KMS-11 (cell line): ENCODE data around the gene DNPH1.

Experiments
- H2AFZ ChIP-seq: fragments of 200-600 bp; sonication (generic); 2 replicates; pipeline ENCODE4 v1.6.1; 2016; ENCODE audit warnings: antibody characterized with exemption, mixed run types, low read depth
- H3K27ac ChIP-seq: fragments of 200-600 bp; sonication (generic); 2 replicates; pipeline ENCODE4 v1.6.1; 2016; ENCODE audit warnings: mild to moderate bottlenecking, mixed run types
- H3K27me3 ChIP-seq: fragments of 200-600 bp; sonication (generic); 2 replicates; pipeline ENCODE4 v1.6.1; 2017; ENCODE audit warnings: mild to moderate bottlenecking, low read depth, mixed run types, moderate library complexity; ENCODE audit not compliant: insufficient read depth
- H3K36me3 ChIP-seq: fragments of 200-600 bp; sonication (generic); 2 replicates; pipeline ENCODE4 v1.6.1; 2017; ENCODE audit warnings: mild to moderate bottlenecking, mixed run types; ENCODE audit not compliant: insufficient read depth
- H3K4me1 ChIP-seq: fragments of 200-600 bp; sonication (generic); 2 replicates; pipeline ENCODE4 v1.6.1; 2016; ENCODE audit warnings: mild to moderate bottlenecking, low read depth, mixed run types; ENCODE audit not compliant: poor library complexity, severe bottlenecking
- H3K4me2 ChIP-seq: fragments of 200-600 bp; sonication (generic); 2 replicates; pipeline ENCODE4 v1.7.0; 2016; ENCODE audit warnings: mild to moderate bottlenecking, mixed run types
- H3K4me3 ChIP-seq: fragments of 200-600 bp; sonication (generic); IDR thresholded peaks from 2 replicates; pipeline ENCODE4 v1.6.1; 2017; ENCODE audit warnings: low read depth, low read length, mixed read lengths; ENCODE audit not compliant: insufficient read depth
- H3K79me2 ChIP-seq: fragments of 200-600 bp; sonication (generic); 2 replicates; pipeline ENCODE4 v1.6.1; 2016; ENCODE audit warnings: low read depth, mixed run types; ENCODE audit not compliant: insufficient read depth
- H3K9ac ChIP-seq: fragments of 200-600 bp; sonication (generic); 2 replicates; pipeline ENCODE4 v1.6.1; 2016; ENCODE audit warnings: mild to moderate bottlenecking, mixed run types
- H4K20me1 ChIP-seq: fragments of 200-600 bp; sonication (generic); 2 replicates; pipeline ENCODE4 v1.6.1; 2016; ENCODE audit warnings: mild to moderate bottlenecking, mixed run types; ENCODE audit not compliant: insufficient read depth
- CTCF ChIP-seq: fragments of 200-600 bp; sonication (generic); conservative IDR thresholded peaks from 2 replicates; pipeline ENCODE4 v1.6.1; 2017; ENCODE audit warnings: low read depth, mild to moderate bottlenecking, antibody characterized with exemption, low read length, moderate library complexity, mixed read lengths

The DNPH1 gene

DNA sequence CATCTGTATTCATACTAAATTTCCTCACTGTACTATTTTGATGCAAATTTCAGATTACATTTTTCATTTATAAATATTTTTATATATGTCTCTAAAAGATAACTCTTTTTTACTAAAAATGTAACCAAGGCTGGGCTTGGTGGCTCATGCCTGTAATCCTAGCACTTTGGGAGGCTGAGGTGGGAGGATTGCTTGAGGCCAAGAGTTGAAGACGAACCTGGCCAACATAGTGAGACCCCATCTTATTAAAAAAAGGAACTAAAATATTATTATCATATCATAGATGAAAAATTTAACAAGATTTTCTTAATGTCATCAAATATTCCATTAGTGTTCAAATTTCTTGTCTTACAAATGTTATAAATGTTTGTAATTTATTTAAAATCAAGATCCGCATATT is 6.6 kb upstream of the DNPH1 start:
- Histone ChIP-seq H3K27ac (no peak overlapping the region), H2AFZ (no peak overlapping the region), H4K20me1 (no peaks in the 10 kb centered on the region), H3K4me3 (no peak overlapping the region), H3K79me2 (no peaks in the 10 kb centered on the region), H3K36me3 (no peaks in the 10 kb centered on the region), H3K9ac (no peak overlapping the region), H3K4me2 (no peak overlapping the region), H3K27me3 (no peaks in the 10 kb centered on the region), H3K4me1 (no peaks in the 10 kb centered on the region)
- TF ChIP-seq CTCF: no peak

GRCh38 chr6:43231735-43232450 is 2.6 kb upstream of the DNPH1 start:
- peaks cover 20% of the 10 kb centered on the region for H3K4me1 ChIP-seq
- H3K27ac ChIP-seq: no peak overlapping the region
- TF ChIP-seq CTCF: no peak
- no peaks in the 10 kb centered on the region for H4K20me1 ChIP-seq
- no peak overlapping the region for H3K9ac ChIP-seq
- no peaks in the 10 kb centered on the region for H3K36me3 ChIP-seq
- no peak overlapping the region for H3K4me2 ChIP-seq
- no peak overlapping the region for H2AFZ ChIP-seq
- H3K79me2 ChIP-seq: peaks cover 18% of the 10 kb centered on the region
- no peaks in the 10 kb centered on the region for H3K27me3 ChIP-seq
- H3K4me3 ChIP-seq: no peak overlapping the region

DNA sequence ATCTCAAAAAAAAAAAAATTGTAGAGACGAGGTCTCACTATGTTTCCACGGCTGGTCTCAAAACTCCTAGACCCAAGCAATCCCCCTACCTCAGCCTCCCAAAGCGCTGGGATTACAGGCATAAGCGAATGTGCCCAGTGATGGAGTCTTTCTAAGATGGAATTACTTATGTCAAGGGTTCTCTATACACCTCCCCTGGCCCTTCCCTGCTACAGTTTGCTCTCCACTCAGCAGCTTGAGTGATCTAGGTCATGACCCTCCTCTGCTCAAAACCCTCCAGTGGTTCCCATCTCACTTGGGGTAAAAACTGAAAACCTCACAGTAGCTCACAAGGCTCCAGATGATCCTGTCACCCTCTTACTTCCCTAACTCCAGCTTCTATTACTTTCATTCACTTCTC is 1.8 kb upstream of the DNPH1 start:
- Histone ChIP-seq H3K4me2 (no peak overlapping the region), H3K9ac (no peak overlapping the region), H4K20me1 (no peaks in the 10 kb centered on the region), H3K27ac (no peak overlapping the region), H3K27me3 (no peaks in the 10 kb centered on the region), H3K36me3 (no peaks in the 10 kb centered on the region), H3K4me1 (peaks cover 20% of the 10 kb centered on the region), H2AFZ (no peak overlapping the region), H3K4me3 (no peak overlapping the region), H3K79me2 (peaks cover 23% of the 10 kb centered on the region)
- no peak for TF ChIP-seq CTCF

DNA sequence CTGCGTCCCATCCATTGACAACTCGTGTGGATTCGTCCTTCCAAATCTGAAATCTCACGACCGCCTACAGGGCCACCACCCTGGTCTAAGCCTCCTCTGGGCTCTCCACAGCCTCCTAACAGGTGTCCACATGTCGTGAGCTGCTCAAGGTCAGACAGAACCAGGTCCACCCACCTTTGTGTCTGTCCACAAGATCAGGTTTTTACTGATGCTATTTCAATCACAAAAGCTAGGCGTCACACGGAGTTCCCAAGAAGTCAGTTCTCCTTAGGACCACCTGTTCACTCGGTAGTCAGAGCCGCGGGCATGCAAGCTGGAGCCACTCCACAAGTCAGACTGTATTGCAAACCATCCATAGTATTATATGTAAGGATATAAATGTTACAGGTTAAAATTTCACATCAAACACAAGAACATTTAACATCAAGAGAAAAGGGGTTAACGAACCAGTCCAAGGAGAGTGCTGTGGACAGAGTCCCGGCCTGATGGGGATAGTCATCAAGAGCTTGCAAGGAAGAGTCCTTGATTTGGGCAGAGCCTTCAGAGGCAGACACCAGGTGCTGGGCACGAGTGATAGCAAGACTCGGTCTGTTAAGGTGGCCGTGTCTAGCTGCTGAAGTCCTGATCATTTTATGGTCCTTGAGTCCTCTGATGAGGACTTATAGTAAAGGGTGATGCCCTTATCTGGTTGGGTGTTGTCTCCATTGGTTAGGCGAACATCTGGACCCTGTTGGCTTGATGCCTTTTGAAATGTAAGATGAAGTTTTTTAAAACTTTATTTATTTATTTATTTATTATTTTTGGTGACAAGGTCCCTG is 731 bp upstream of the DNPH1 start:
- Histone ChIP-seq H3K4me3 (no peak overlapping the region), H3K27ac (no peak overlapping the region)

More for the DNA sequence above, 731 bp upstream of the DNPH1 start:
- Histone ChIP-seq H3K36me3 (no peaks in the 10 kb centered on the region), H3K79me2 (peaks cover 23% of the 10 kb centered on the region), H3K4me2 (peak overlapping the region; percentile 79), H3K4me1 (peaks cover 30% of the 10 kb centered on the region), H4K20me1 (no peaks in the 10 kb centered on the region), H3K9ac (no peak overlapping the region; the same call in 1 of the 2 replicates), H2AFZ (peak overlapping the region; percentile 60), H3K27me3 (no peaks in the 10 kb centered on the region)
- no peak for TF ChIP-seq CTCF
